A172 (cell line): Measurements from ENCODE around the gene FOXI3. TPM values are rescaled to one million over a fixed set of nuclear protein-coding genes. Genes with fewer than 3 reads are reported as not detected.
"Not testable (repeated sequence)": the region's sequence is repeated elsewhere in the genome, so short reads cannot be mapped to it uniquely, and the experiment has no call there.

Experiments used
- DNase-seq: peaks from one replicate; pipeline ENCODE4 v3.0.0-alpha.2; 2015; ENCODE audit warnings: low spot score
- total RNA-seq: library from RNA; depleted of rRNA; stranded (reverse); fragments of >200 nt; shearing (Covaris generic); gene quantifications from 2 replicates; pipeline ENCODE4 v1.2.3, GENCODE V29; 2014; rRNA removed

Gene FOXI3
- total RNA-seq, 1 experiment from 2014 or later, result not detected

- DNase-seq, result no peak
These were observed 10.4 kb downstream of the FOXI3 start for GRCh38 chr2:88442061-88442460.

- no peak for DNase-seq
These were observed 15.5 kb downstream of the FOXI3 start for GRCh38 chr2:88437010-88437409.

GRCh38 chr2:88429929-88430328, 22.6 kb downstream of the FOXI3 start:
- DNase-seq, result no peak

GRCh38 chr2:88423733-88424132, 28.8 kb downstream of the FOXI3 start:
- DNase-seq, result no peak

GRCh38 chr2:88419051-88419450, 33.4 kb downstream of the FOXI3 start:
- DNase-seq, result not testable (repeated sequence)

- no peak for DNase-seq
These were observed 36.4 kb downstream of the FOXI3 start for GRCh38 chr2:88416016-88416663.

- not testable (repeated sequence) for DNase-seq
These were observed 43.6 kb downstream of the FOXI3 start for GRCh38 chr2:88408870-88409269.

GRCh38 chr2:88400037-88400767, 52.3 kb downstream of the FOXI3 start:
- DNase-seq, result no peak

GRCh38 chr2:88398180-88398579, 54.3 kb downstream of the FOXI3 start:
- no peak for DNase-seq

Other genes with a start within 250 kb of the FOXI3 start
- 17.6 and 23.2 TPM in 2 replicates for gene EIF2AK3, start 174.8 kb upstream of the FOXI3 start, total RNA-seq
- gene RPIA, start 239.0 kb upstream of the FOXI3 start, total RNA-seq, result 6.4 and 8.8 TPM in 2 replicates